Measurements from ENCODE around the gene C4B. TPM values are rescaled to one million over a fixed set of nuclear protein-coding genes. Genes with fewer than 3 reads are reported as not detected.
"Not testable (repeated sequence)": the region's sequence is repeated elsewhere in the genome, so short reads cannot be mapped to it uniquely, and the experiment has no call there.

C4B gene
- total and polyA plus RNA-seq, 2 experiments from 2014 or later: 0.57 TPM; not detected in 1

- H4K20me1 ChIP-seq (replicated peaks; ENCODE audit: insufficient read depth); H3F3A ChIP-seq (replicated peaks; ENCODE audit: low read depth); H2AFZ ChIP-seq; H3K27me3 Mint-ChIP-seq (ENCODE audit: insufficient read depth, low read depth, poor library complexity); H3K4me3 ChIP-seq; ATAC-seq; H3K27ac ChIP-seq (ENCODE audit: low read depth); H3K36me3 ChIP-seq (ENCODE audit: insufficient read depth); H3K36me3 Mint-ChIP-seq (ENCODE audit: low read depth); H3K9me2 ChIP-seq (ENCODE audit: insufficient read depth); H3K4me2 ChIP-seq; H3K27me3 ChIP-seq (ENCODE audit: insufficient read depth); H3K4me3 Mint-ChIP-seq; H3K27ac Mint-ChIP-seq; H3K79me2 ChIP-seq (replicated peaks; ENCODE audit: insufficient read depth); H3K4me1 Mint-ChIP-seq; DNase-seq (ENCODE audit: low spot score); H3K4me1 ChIP-seq (ENCODE audit: insufficient read depth); H3K9me3 Mint-ChIP-seq: not testable (repeated sequence)
Measured at GRCh38 chr6:32037136-32037535, 22.5 kb downstream of the C4B start.

GRCh38 chr6:32037598-32038524 is 23.3 kb downstream of the C4B start, which contains the start of gene CYP21A2:
Gene CYP21A2, plus strand, starts transcription at chr6:32038415. Its CDS starts 8 bp downstream, at chr6:32038423.
- H3K4me3 Mint-ChIP-seq; H3K36me3 ChIP-seq (ENCODE audit: insufficient read depth); H3K4me3 ChIP-seq; H3K4me1 ChIP-seq (ENCODE audit: insufficient read depth); H3K27ac ChIP-seq (ENCODE audit: low read depth); H2AFZ ChIP-seq; H3K9me2 ChIP-seq (ENCODE audit: insufficient read depth); H3F3A ChIP-seq (replicated peaks; ENCODE audit: low read depth); ATAC-seq; H3K4me1 Mint-ChIP-seq; H3K9me3 Mint-ChIP-seq; H3K36me3 Mint-ChIP-seq (ENCODE audit: low read depth); DNase-seq (ENCODE audit: low spot score); H3K27me3 ChIP-seq (ENCODE audit: insufficient read depth); H4K20me1 ChIP-seq (replicated peaks; ENCODE audit: insufficient read depth); H3K79me2 ChIP-seq (replicated peaks; ENCODE audit: insufficient read depth); H3K4me2 ChIP-seq; H3K27me3 Mint-ChIP-seq (ENCODE audit: insufficient read depth, low read depth, poor library complexity); H3K27ac Mint-ChIP-seq: not testable (repeated sequence)

GRCh38 chr6:32038878-32039277 is 24.3 kb downstream of the C4B start:
- not testable (repeated sequence) for ATAC-seq; H3K4me1 ChIP-seq (ENCODE audit: insufficient read depth); H3K79me2 ChIP-seq (replicated peaks; ENCODE audit: insufficient read depth); H3K4me3 Mint-ChIP-seq; H3K27ac ChIP-seq (ENCODE audit: low read depth); H3F3A ChIP-seq (replicated peaks; ENCODE audit: low read depth); H2AFZ ChIP-seq; H3K9me2 ChIP-seq (ENCODE audit: insufficient read depth); H3K4me3 ChIP-seq; H3K27ac Mint-ChIP-seq; H3K4me1 Mint-ChIP-seq; H3K9me3 Mint-ChIP-seq; H3K36me3 ChIP-seq (ENCODE audit: insufficient read depth); H3K27me3 Mint-ChIP-seq (ENCODE audit: insufficient read depth, low read depth, poor library complexity); H4K20me1 ChIP-seq (replicated peaks; ENCODE audit: insufficient read depth); H3K4me2 ChIP-seq; H3K36me3 Mint-ChIP-seq (ENCODE audit: low read depth); H3K27me3 ChIP-seq (ENCODE audit: insufficient read depth); DNase-seq (ENCODE audit: low spot score)

GRCh38 chr6:32039321-32040274 is 25.0 kb downstream of the C4B start:
- H3K9me2 ChIP-seq (ENCODE audit: insufficient read depth); H3K4me3 ChIP-seq; ATAC-seq; H3K4me1 ChIP-seq (ENCODE audit: insufficient read depth); DNase-seq (ENCODE audit: low spot score); H3K79me2 ChIP-seq (replicated peaks; ENCODE audit: insufficient read depth); H3K27ac Mint-ChIP-seq; H3K36me3 Mint-ChIP-seq (ENCODE audit: low read depth); H3K9me3 Mint-ChIP-seq; H3F3A ChIP-seq (replicated peaks; ENCODE audit: low read depth); H3K4me2 ChIP-seq; H3K4me1 Mint-ChIP-seq; H3K27me3 Mint-ChIP-seq (ENCODE audit: insufficient read depth, low read depth, poor library complexity); H3K27ac ChIP-seq (ENCODE audit: low read depth); H3K4me3 Mint-ChIP-seq; H3K36me3 ChIP-seq (ENCODE audit: insufficient read depth); H4K20me1 ChIP-seq (replicated peaks; ENCODE audit: insufficient read depth); H2AFZ ChIP-seq; H3K27me3 ChIP-seq (ENCODE audit: insufficient read depth): not testable (repeated sequence)

- not testable (repeated sequence) for H3K4me3 Mint-ChIP-seq; H3K4me1 ChIP-seq (ENCODE audit: insufficient read depth); H3K27me3 Mint-ChIP-seq (ENCODE audit: insufficient read depth, low read depth, poor library complexity); DNase-seq (ENCODE audit: low spot score); H3K79me2 ChIP-seq (replicated peaks; ENCODE audit: insufficient read depth); H3K4me2 ChIP-seq; H3K9me3 Mint-ChIP-seq; H4K20me1 ChIP-seq (replicated peaks; ENCODE audit: insufficient read depth); H3F3A ChIP-seq (replicated peaks; ENCODE audit: low read depth); H3K36me3 ChIP-seq (ENCODE audit: insufficient read depth); H3K4me1 Mint-ChIP-seq; H3K27ac ChIP-seq (ENCODE audit: low read depth); H3K36me3 Mint-ChIP-seq (ENCODE audit: low read depth); H3K27ac Mint-ChIP-seq; H2AFZ ChIP-seq; H3K27me3 ChIP-seq (ENCODE audit: insufficient read depth); H3K9me2 ChIP-seq (ENCODE audit: insufficient read depth); H3K4me3 ChIP-seq
- peak; percentile 60 for ATAC-seq
Measured at GRCh38 chr6:32040299-32041049, 25.9 kb downstream of the C4B start.

- not testable (repeated sequence) for DNase-seq (ENCODE audit: low spot score); H3K79me2 ChIP-seq (replicated peaks; ENCODE audit: insufficient read depth); H3F3A ChIP-seq (replicated peaks; ENCODE audit: low read depth); H3K27me3 Mint-ChIP-seq (ENCODE audit: insufficient read depth, low read depth, poor library complexity); H3K36me3 ChIP-seq (ENCODE audit: insufficient read depth); H3K4me3 Mint-ChIP-seq; H3K36me3 Mint-ChIP-seq (ENCODE audit: low read depth); H3K4me1 Mint-ChIP-seq; H4K20me1 ChIP-seq (replicated peaks; ENCODE audit: insufficient read depth); H3K9me3 Mint-ChIP-seq; H3K27me3 ChIP-seq (ENCODE audit: insufficient read depth); H3K4me1 ChIP-seq (ENCODE audit: insufficient read depth); H3K27ac ChIP-seq (ENCODE audit: low read depth); H3K27ac Mint-ChIP-seq; H3K9me2 ChIP-seq (ENCODE audit: insufficient read depth); H3K4me2 ChIP-seq; H3K4me3 ChIP-seq; ATAC-seq; H2AFZ ChIP-seq
Measured at GRCh38 chr6:32041050-32041321, 26.4 kb downstream of the C4B start.

Measured in GM23338 (cell line).